HUES48 (cell line): ENCODE measurements around the gene LMBRD1.

Source experiments
- H3K27ac ChIP-seq: one replicate; pipeline ENCODE4 v1.7.0; 2013; ENCODE audit warnings: low read depth, low read length, inconsistent platforms
- H3K27me3 ChIP-seq: 2 replicates; pipeline ENCODE4 v1.6.1; 2013; ENCODE audit warnings: mild to moderate bottlenecking, low read length; ENCODE audit not compliant: control insufficient read depth, insufficient read depth
- H3K36me3 ChIP-seq: 2 replicates; pipeline ENCODE4 v1.6.1; 2013; ENCODE audit warnings: low read length; ENCODE audit not compliant: control insufficient read depth, insufficient read depth
- H3K4me1 ChIP-seq: 2 replicates; pipeline ENCODE4 v1.6.1; 2013; ENCODE audit warnings: mild to moderate bottlenecking, low read length; ENCODE audit not compliant: control insufficient read depth, insufficient read depth
- H3K4me3 ChIP-seq: 2 replicates; pipeline ENCODE4 v1.5.1; 2013; ENCODE audit warnings: mild to moderate bottlenecking, low read depth, low read length
- H3K9ac ChIP-seq: 2 replicates; pipeline ENCODE4 v1.6.1; 2013; ENCODE audit warnings: mild to moderate bottlenecking, low read depth, low read length, moderate library complexity
- H3K9me3 ChIP-seq: 2 replicates; pipeline ENCODE4 v1.6.1; 2013; ENCODE audit warnings: low read length; ENCODE audit not compliant: control insufficient read depth, insufficient read depth

Gene LMBRD1

GRCh38 chr6:69631552-69632346 lies 165.1 kb downstream of the LMBRD1 start:
- H3K9ac ChIP-seq = no peak overlapping the region
- no peaks in the 10 kb centered on the region for H3K27me3 ChIP-seq
- H3K9me3 ChIP-seq = no peaks in the 10 kb centered on the region
- peak overlapping the region; percentile 22 for H3K27ac ChIP-seq
- H3K36me3 ChIP-seq = no peaks in the 10 kb centered on the region
- no peak overlapping the region for H3K4me3 ChIP-seq
- peaks cover 10% of the 10 kb centered on the region for H3K4me1 ChIP-seq

- Histone ChIP-seq H3K27ac (no peak overlapping the region), H3K4me1 (peaks cover 10% of the 10 kb centered on the region), H3K9ac (no peak overlapping the region)
Observed at GRCh38 chr6:69630767-69631166, 166.0 kb downstream of the LMBRD1 start.

GRCh38 chr6:69627625-69628024 lies 169.2 kb downstream of the LMBRD1 start:
- Histone ChIP-seq H3K4me1 (peaks cover 10% of the 10 kb centered on the region), H3K27ac (no peak overlapping the region), H3K4me3 (no peak overlapping the region), H3K27me3 (no peaks in the 10 kb centered on the region), H3K9me3 (no peaks in the 10 kb centered on the region), H3K36me3 (no peaks in the 10 kb centered on the region), H3K9ac (no peak overlapping the region)

More at GRCh38 chr6:69630767-69631166, 166.0 kb downstream of the LMBRD1 start:
- Histone ChIP-seq H3K4me3 (no peak overlapping the region), H3K27me3 (no peaks in the 10 kb centered on the region), H3K9me3 (no peaks in the 10 kb centered on the region), H3K36me3 (no peaks in the 10 kb centered on the region)

GRCh38 chr6:69624944-69625343 lies 171.9 kb downstream of the LMBRD1 start:
- Histone ChIP-seq H3K27me3 (no peaks in the 10 kb centered on the region), H3K27ac (no peak overlapping the region), H3K4me1 (peaks cover 4% of the 10 kb centered on the region; the same call in 1 of the 2 replicates), H3K36me3 (no peaks in the 10 kb centered on the region), H3K9me3 (no peaks in the 10 kb centered on the region), H3K9ac (no peak overlapping the region), H3K4me3 (no peak overlapping the region)
